B cell (primary cell): Measurements from ENCODE around the gene PHKG2. TPM values are rescaled to one million over a fixed set of nuclear protein-coding genes. Genes with fewer than 3 reads are reported as not detected.
A peak's percentile ranks its signal among the peaks of the same experiment; 100 is the strongest.

Experiments
- ATAC-seq: fragments of 200-7000 bp; cut with Tn5 transposase; one replicate; pipeline ENCODE4 v1.10.0; 2021; ENCODE audit warnings: low read depth, mild to moderate bottlenecking, moderate number of reproducible peaks, moderate library complexity
- CTCF ChIA-PET: fragments of 350-600 bp; sonication (Branson Sonifier 250); formaldehyde crosslinking; loops from one replicate; lab custom pipeline; 2021; ENCODE audit warnings: antibody characterized with exemption, inconsistent platforms; lab: Charles Lee
- POLR2A ChIA-PET: fragments of 350-600 bp; sonication (Branson Sonifier 250); formaldehyde crosslinking; loops from one replicate; lab custom pipeline; 2021; ENCODE audit warnings: antibody characterized with exemption; lab: Charles Lee
- DNase-seq: peaks from one replicate; pipeline ENCODE4 v3.0.0; 2013
- H2AFZ ChIP-seq: 2 replicates; pipeline ENCODE4 v1.6.1; 2012; ENCODE audit warnings: mild to moderate bottlenecking, low read depth, low read length; ENCODE audit not compliant: insufficient read depth, poor library complexity, severe bottlenecking
- H3K27ac ChIP-seq, 2 donors: 1 replicate in 1 of 2; 2 replicates in 1 of 2; pipeline ENCODE4 v1.5.1; 2012 to 2013; ENCODE audit warnings: low read length in 2 of 2, mild to moderate bottlenecking in 2 of 2, moderate library complexity in 1 of 2
- H3K27me3 ChIP-seq, 4 experiments: fragments of 200-600 bp in 1 of 4; sonication (generic) in 1 of 4; replicated peaks in 1 of 4; 1 replicate in 2 of 4; 2 replicates in 2 of 4; pipeline versions ENCODE4 v1.6.1 to v1.7.0; 2013 to 2016; ENCODE audit warnings: low read length in 3 of 4, mild to moderate bottlenecking in 2 of 4, mixed read lengths in 1 of 4, moderate library complexity in 1 of 4; ENCODE audit not compliant: insufficient read depth in 4 of 4, control insufficient read depth in 3 of 4; ENCODE audit errors: control extremely low read depth in 1 of 4
- H3K36me3 ChIP-seq, 2 experiments: replicated peaks in 1 of 2; 1 replicate in 1 of 2; 2 replicates in 1 of 2; pipeline versions ENCODE4 v1.6.1 to v1.7.1; 2013; ENCODE audit warnings: low read length in 1 of 2; ENCODE audit not compliant: insufficient read depth in 2 of 2, control insufficient read depth in 1 of 2; ENCODE audit errors: control extremely low read depth in 1 of 2, extremely low read depth in 1 of 2
- H3K4me1 ChIP-seq, 2 donors: fragments of 200-600 bp in 1 of 2; sonication (generic) in 1 of 2; 1 replicate in 1 of 2; 2 replicates in 1 of 2; pipeline versions ENCODE4 v1.5.1 to v1.6.1; 2013 to 2017; ENCODE audit warnings: low read length in 2 of 2; ENCODE audit not compliant: control insufficient read depth in 2 of 2, insufficient read depth in 2 of 2
- H3K4me2 ChIP-seq: replicated peaks from 2 replicates; pipeline ENCODE3; 2012; ENCODE audit warnings: mild to moderate bottlenecking, low read depth, low read length; ENCODE audit not compliant: poor library complexity, severe bottlenecking
- H3K4me3 ChIP-seq, 5 experiments: fragments of 200-600 bp in 1 of 5; sonication (generic) in 1 of 5; 1 replicate in 3 of 5; 2 replicates in 2 of 5; pipeline versions ENCODE4 v1.5.1 to v1.7.0; 2011 to 2016; ENCODE audit warnings: low read length in 4 of 5, mild to moderate bottlenecking in 4 of 5, low read depth in 2 of 5, control low read depth in 1 of 5, moderate library complexity in 1 of 5; ENCODE audit not compliant: insufficient read depth in 1 of 5; ENCODE audit errors: control extremely low read depth in 1 of 5, extremely low read depth in 1 of 5
- H3K79me2 ChIP-seq: fragments of 200-600 bp; sonication (generic); one replicate; pipeline ENCODE4 v1.6.0; 2016; ENCODE audit warnings: low read length; ENCODE audit not compliant: control insufficient read depth, insufficient read depth
- H3K9ac ChIP-seq: fragments of 200-600 bp; sonication (generic); 2 replicates; pipeline ENCODE4 v1.6.1; 2017; ENCODE audit warnings: mild to moderate bottlenecking, low read length, moderate library complexity
- H3K9me3 ChIP-seq, 3 donors: one replicate each; pipeline versions ENCODE4 v1.6.1 to v1.7.1; 2013; ENCODE audit warnings: low read length in 2 of 3; ENCODE audit not compliant: control insufficient read depth in 2 of 3, insufficient read depth in 1 of 3; ENCODE audit errors: control extremely low read depth in 1 of 3
- H4K20me1 ChIP-seq: 2 replicates; pipeline ENCODE4 v1.6.0; 2012; ENCODE audit warnings: mild to moderate bottlenecking, low read length; ENCODE audit not compliant: insufficient read depth, control insufficient read depth, poor library complexity, severe bottlenecking
- H3K27ac Mint-ChIP-seq: one replicate; pipeline ENCODE4 v1.8.0; 2021; ENCODE audit warnings: mixed read lengths
- H3K27me3 Mint-ChIP-seq: one replicate; pipeline ENCODE4 v1.8.0; 2021; ENCODE audit warnings: mixed read lengths
- H3K4me1 Mint-ChIP-seq: one replicate; pipeline ENCODE4 v1.8.0; 2021; ENCODE audit warnings: mixed read lengths
- H3K4me3 Mint-ChIP-seq: one replicate; pipeline ENCODE4 v1.8.0; 2021; ENCODE audit warnings: mixed read lengths
- H3K9me3 Mint-ChIP-seq: one replicate; pipeline ENCODE4 v1.8.0; 2022; ENCODE audit warnings: mixed read lengths; ENCODE audit not compliant: insufficient read depth
- EZH2 ChIP-seq: IDR thresholded peaks from 2 replicates; pipeline ENCODE4 v1.6.1; 2012; ENCODE audit warnings: borderline replicate concordance, low read depth, mild to moderate bottlenecking, moderate library complexity, low read length; ENCODE audit not compliant: insufficient read depth, poor library complexity, severe bottlenecking
- WGBS: methylation state at CpG from one replicate; pipeline ENCODE4 v1.1.5; 2013; ENCODE audit warnings: missing lambda C conversion rate; ENCODE audit not compliant: insufficient coverage; 5-methylcytosine and 5-hydroxymethylcytosine counted together
- intact Hi-C: fragments of 100-400 bp; cut with micrococcal nuclease; formaldehyde crosslinking; loops from one replicate; pipeline ENCODE4 v1.10.0; 2022
- polyA plus RNA-seq: library from polyadenylated mRNA; depleted of rRNA; stranded (reverse); fragments of >200 nt; gene quantifications from 2 replicates; pipeline ENCODE4 v1.2.3, GENCODE V29; 2012
- total RNA-seq, 2 donors: library from RNA; stranded (reverse); fragments of 120-200 nt in 1 of 2; gene quantifications; 1 replicate in 1 of 2; 2 replicates in 1 of 2; pipeline versions ENCODE4 v1.2.3 to v1.2.4, GENCODE V29; 2013 to 2022
- TF ChIP-seq, protein P1 (sequence below): fragments of 200-600 bp; IDR thresholded peaks from one replicate; pipeline ENCODE4 v1.8.0; 2022; ENCODE audit warnings: antibody characterized with exemption, mild to moderate bottlenecking

PHKG2 gene
- total and polyA plus RNA-seq, 2 donors (not counting 1 experiment from before 2014, with no cell fraction given): 55.7 to 80.8 TPM

DNA sequence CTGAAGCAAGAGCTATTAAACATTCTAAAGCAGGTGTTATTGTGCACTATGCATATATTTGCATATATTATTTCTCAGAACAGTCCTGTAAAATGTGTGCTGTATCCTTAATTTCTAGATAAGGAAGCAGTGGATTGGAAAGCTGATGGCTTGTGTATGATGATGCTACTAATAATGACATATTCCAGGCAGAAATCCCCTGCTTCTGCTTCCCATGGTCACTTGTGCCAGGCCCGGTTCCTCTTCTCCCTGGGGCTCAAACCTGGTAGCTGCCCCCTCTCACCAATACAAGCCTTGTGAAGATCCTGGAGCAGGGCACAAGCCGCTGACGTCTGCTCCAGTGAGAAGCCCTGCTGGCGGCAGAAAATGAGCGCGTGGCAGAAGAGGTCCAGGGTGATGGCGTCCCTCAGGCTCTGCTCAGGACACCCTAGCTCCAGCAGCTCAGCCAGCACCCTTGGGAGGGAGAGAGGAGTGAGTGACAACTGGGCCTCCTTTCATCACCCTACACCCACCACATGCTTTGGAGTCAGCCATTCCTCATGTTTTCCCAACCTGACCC, 11.9 kb downstream of the PHKG2 start:
- peaks cover 24 to 37% of the 10 kb centered on the region in 2 donors for H3K4me1 ChIP-seq
- peaks cover 27% of the 10 kb centered on the region for H3K79me2 ChIP-seq

More for the DNA sequence above, 11.9 kb downstream of the PHKG2 start:
- no peak for DNase-seq
- H4K20me1 ChIP-seq: peaks cover 26% of the 10 kb centered on the region
- H3K4me2 ChIP-seq: peak overlapping the region; percentile 97
- TF ChIP-seq, protein P1, sequence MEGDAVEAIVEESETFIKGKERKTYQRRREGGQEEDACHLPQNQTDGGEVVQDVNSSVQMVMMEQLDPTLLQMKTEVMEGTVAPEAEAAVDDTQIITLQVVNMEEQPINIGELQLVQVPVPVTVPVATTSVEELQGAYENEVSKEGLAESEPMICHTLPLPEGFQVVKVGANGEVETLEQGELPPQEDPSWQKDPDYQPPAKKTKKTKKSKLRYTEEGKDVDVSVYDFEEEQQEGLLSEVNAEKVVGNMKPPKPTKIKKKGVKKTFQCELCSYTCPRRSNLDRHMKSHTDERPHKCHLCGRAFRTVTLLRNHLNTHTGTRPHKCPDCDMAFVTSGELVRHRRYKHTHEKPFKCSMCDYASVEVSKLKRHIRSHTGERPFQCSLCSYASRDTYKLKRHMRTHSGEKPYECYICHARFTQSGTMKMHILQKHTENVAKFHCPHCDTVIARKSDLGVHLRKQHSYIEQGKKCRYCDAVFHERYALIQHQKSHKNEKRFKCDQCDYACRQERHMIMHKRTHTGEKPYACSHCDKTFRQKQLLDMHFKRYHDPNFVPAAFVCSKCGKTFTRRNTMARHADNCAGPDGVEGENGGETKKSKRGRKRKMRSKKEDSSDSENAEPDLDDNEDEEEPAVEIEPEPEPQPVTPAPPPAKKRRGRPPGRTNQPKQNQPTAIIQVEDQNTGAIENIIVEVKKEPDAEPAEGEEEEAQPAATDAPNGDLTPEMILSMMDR: no peak
- TF ChIP-seq EZH2: no peak
- peaks cover 34% of the 10 kb centered on the region for H3K4me1 Mint-ChIP-seq
- ChIA-PET POLR2A (interaction anchor here (0.5 to 2.1 kb wide), 3 partner anchors 12 to 140 kb away, joined by 3 to 9 read pairs (median 3); partner anchors contain the start of gene PHKG2), CTCF (no interaction called here)
- H3K9ac ChIP-seq: no peak overlapping the region
- H3K27me3 Mint-ChIP-seq: no peaks in the 10 kb centered on the region
- peaks cover 0 to 35% of the 10 kb centered on the region in 2 experiments for H3K36me3 ChIP-seq
- H3K4me3 ChIP-seq: no peak overlapping the region
- intact Hi-C loops: loop anchor here (5.0 kb wide), 4 partner anchors 117 to 272 kb away; partner anchors contain the start of genes ORAI3 and STX4
- H3K27ac Mint-ChIP-seq: no peak overlapping the region
- H3K4me3 Mint-ChIP-seq: peak overlapping the region; percentile 26
- no peak overlapping the region for H2AFZ ChIP-seq
- no peaks in the 10 kb centered on the region for H3K27me3 ChIP-seq
- no peaks in the 10 kb centered on the region for H3K9me3 Mint-ChIP-seq
- no peaks in the 10 kb centered on the region for H3K9me3 ChIP-seq
- ATAC-seq: no peak
- H3K27ac ChIP-seq: no peak overlapping the region
- WGBS: 100% methylated on average over 5 of the region's 7 CpGs
